GM23248 (cell line): ENCODE results near the gene NINL. TPM values are rescaled to one million over a fixed set of nuclear protein-coding genes. Genes with fewer than 3 reads are reported as not detected.

ENCODE experiments used
- DNase-seq: peaks from one replicate; pipeline ENCODE4 v3.0.0-alpha.2; 2015
- H2AFZ ChIP-seq: fragments of 200-600 bp; sonication (generic); 2 replicates; pipeline ENCODE4 v1.6.1; 2016; ENCODE audit warnings: antibody characterized with exemption
- H3F3A ChIP-seq: fragments of 200-600 bp; sonication (generic); 2 replicates; pipeline ENCODE4 v1.6.1; 2016; ENCODE audit warnings: mild to moderate bottlenecking, antibody characterized with exemption, mixed run types; ENCODE audit not compliant: insufficient read depth
- H3K27ac ChIP-seq: fragments of 200-600 bp; sonication (generic); 2 replicates; pipeline ENCODE4 v1.5.1; 2016; ENCODE audit warnings: mild to moderate bottlenecking
- H3K27me3 ChIP-seq: fragments of 200-600 bp; sonication (generic); replicated peaks from 2 replicates; pipeline ENCODE4 v1.6.1; 2016; ENCODE audit warnings: mild to moderate bottlenecking; ENCODE audit not compliant: insufficient read depth
- H3K36me3 ChIP-seq: fragments of 200-600 bp; sonication (generic); 2 replicates; pipeline ENCODE4 v1.6.1; 2016; ENCODE audit warnings: low read depth, mild to moderate bottlenecking
- H3K4me1 ChIP-seq: fragments of 200-600 bp; sonication (generic); 2 replicates; pipeline ENCODE4 v1.6.1; 2016; ENCODE audit warnings: mild to moderate bottlenecking; ENCODE audit not compliant: insufficient read depth
- H3K4me2 ChIP-seq: fragments of 200-600 bp; sonication (generic); one replicate; pipeline ENCODE4 v1.6.1; 2016; ENCODE audit warnings: mild to moderate bottlenecking; ENCODE audit not compliant: unreplicated experiment
- H3K4me3 ChIP-seq: fragments of 200-600 bp; sonication (generic); 2 replicates; pipeline ENCODE4 v1.5.1; 2016; ENCODE audit warnings: mild to moderate bottlenecking
- H3K79me2 ChIP-seq: fragments of 200-600 bp; sonication (generic); 2 replicates; pipeline ENCODE4 v1.6.1; 2016; ENCODE audit warnings: mild to moderate bottlenecking; ENCODE audit not compliant: insufficient read depth
- H3K9ac ChIP-seq: fragments of 200-600 bp; sonication (generic); 2 replicates; pipeline ENCODE4 v1.6.1; 2016; ENCODE audit warnings: mild to moderate bottlenecking
- H3K9me2 ChIP-seq: fragments of 200-600 bp; sonication (generic); 2 replicates; pipeline ENCODE4 v1.6.1; 2016; ENCODE audit warnings: mixed run types, mild to moderate bottlenecking, moderate library complexity; ENCODE audit not compliant: insufficient read depth
- H3K9me3 ChIP-seq: fragments of 200-600 bp; sonication (generic); one replicate; pipeline ENCODE4 v1.6.1; 2017; ENCODE audit warnings: low read depth
- H4K20me1 ChIP-seq: fragments of 200-600 bp; sonication (generic); 2 replicates; pipeline ENCODE4 v1.6.0; 2016; ENCODE audit not compliant: insufficient read depth
- EZH2 ChIP-seq: fragments of 200-600 bp; sonication (generic); IDR thresholded peaks from 2 replicates; pipeline ENCODE4 v1.6.1; 2018; ENCODE audit warnings: antibody characterized with exemption, mild to moderate bottlenecking; ENCODE audit not compliant: insufficient read depth, poor library complexity, severe bottlenecking
- EZH2phosphoT487 ChIP-seq: fragments of 200-600 bp; sonication (generic); IDR thresholded peaks from 2 replicates; pipeline ENCODE4 v1.6.1; 2018; ENCODE audit warnings: antibody characterized with exemption, moderate library complexity, mild to moderate bottlenecking, low read depth; ENCODE audit not compliant: insufficient read depth
- WGBS, 2 experiments: methylation state at CpG; one replicate each; pipeline ENCODE4 v1.1.6; 2015 to 2017; ENCODE audit warnings: low lambda C conversion rate in 2 of 2, low coverage in 1 of 2; ENCODE audit errors: missing lambda C conversion rate in 2 of 2; 5-methylcytosine and 5-hydroxymethylcytosine counted together
- in situ Hi-C: fragments of 300-500 bp; cut with MboI; formaldehyde crosslinking; loops from 2 replicates; pipeline ENCODE4 v1.15.0; 2020
- polyA plus RNA-seq: library from polyadenylated mRNA; unstranded; fragments of >200 nt; fragmentation: Nextera tagmentation; extraction: Ambion mirVana; gene quantifications from 2 replicates; pipeline ENCODE4 v1.2.1, GENCODE V29; 2016
- total RNA-seq: library from RNA; depleted of rRNA; stranded (reverse); fragments of >200 nt; shearing (Covaris generic); gene quantifications from 2 replicates; pipeline ENCODE4 v1.2.3, GENCODE V29; 2014

NINL gene
- total and polyA plus RNA-seq, 2 experiments from 2014 or later, result 1.9 to 3.4 TPM

- WGBS, 2 experiments, result 98 to 100% methylated on average over 2 of the region's 2 CpGs
- H3K27me3 ChIP-seq, result no peaks in the 10 kb centered on the region
- no peak overlapping the region for H2AFZ ChIP-seq
- no peaks in the 10 kb centered on the region for H3K9me2 ChIP-seq
- H3K4me2 ChIP-seq, result no peak overlapping the region
- no peaks in the 10 kb centered on the region for H3K36me3 ChIP-seq
- H3K79me2 ChIP-seq, result 0 out of 2 replicates have a peak, but pooled peaks cover 14% of the 10 kb centered on the region
- no peaks in the 10 kb centered on the region for H3K9me3 ChIP-seq
- DNase-seq, result no peak
- no peak overlapping the region for H3K4me3 ChIP-seq
- no peak overlapping the region for H3K27ac ChIP-seq
- H4K20me1 ChIP-seq, result no peaks in the 10 kb centered on the region
- peaks cover 9% of the 10 kb centered on the region for H3K4me1 ChIP-seq
- H3K9ac ChIP-seq, result no peak overlapping the region
- TF ChIP-seq EZH2 (no peak), EZH2phosphoT487 (no peak)
- in situ Hi-C loops, result no loop called here
- H3F3A ChIP-seq, result 0 out of 2 replicates have a peak, but pooled peaks cover 9% of the 10 kb centered on the region
Observed at GRCh38 chr20:25571817-25572216, 13.5 kb downstream of the NINL start.

GRCh38 chr20:25571240-25571639 lies 14.1 kb downstream of the NINL start:
- H2AFZ ChIP-seq, result no peak overlapping the region
- no peaks in the 10 kb centered on the region for H3K27me3 ChIP-seq
- in situ Hi-C loops, result no loop called here
- no peaks in the 10 kb centered on the region for H4K20me1 ChIP-seq
- 58 to 71% methylated on average over 2 of the region's 2 CpGs for WGBS, 2 experiments
- no peak overlapping the region for H3K9ac ChIP-seq
- H3F3A ChIP-seq, result 0 out of 2 replicates have a peak, but pooled peaks cover 9% of the 10 kb centered on the region
- no peak overlapping the region for H3K27ac ChIP-seq
- H3K9me3 ChIP-seq, result no peaks in the 10 kb centered on the region
- H3K4me1 ChIP-seq, result peaks cover 9% of the 10 kb centered on the region
- 0 out of 2 replicates have a peak, but pooled peaks cover 14% of the 10 kb centered on the region for H3K79me2 ChIP-seq
- no peak for DNase-seq
- no peak overlapping the region for H3K4me3 ChIP-seq
- TF ChIP-seq EZH2phosphoT487, result no peak
- TF ChIP-seq EZH2, result no peak
- H3K36me3 ChIP-seq, result no peaks in the 10 kb centered on the region
- H3K4me2 ChIP-seq, result no peak overlapping the region
- no peaks in the 10 kb centered on the region for H3K9me2 ChIP-seq

GRCh38 chr20:25570148-25570530 lies 15.2 kb downstream of the NINL start:
- Histone ChIP-seq H3K27me3 (no peaks in the 10 kb centered on the region), H2AFZ (no peak overlapping the region), H3K9ac (no peak overlapping the region), H4K20me1 (no peaks in the 10 kb centered on the region), H3K4me1 (peaks cover 9% of the 10 kb centered on the region), H3K9me3 (no peaks in the 10 kb centered on the region), H3K36me3 (no peaks in the 10 kb centered on the region), H3K4me3 (no peak overlapping the region), H3F3A (0 out of 2 replicates have a peak, but pooled peaks cover 9% of the 10 kb centered on the region), H3K9me2 (no peaks in the 10 kb centered on the region), H3K79me2 (0 out of 2 replicates have a peak, but pooled peaks cover 19% of the 10 kb centered on the region), H3K27ac (no peak overlapping the region), H3K4me2 (no peak overlapping the region)
- no peak for TF ChIP-seq EZH2
- no peak for TF ChIP-seq EZH2phosphoT487
- in situ Hi-C loops, result no loop called here
- WGBS, 2 experiments, result 96 to 98% methylated on average over 7 of the region's 7 CpGs
- no peak for DNase-seq

- no peaks in the 10 kb centered on the region for H3F3A ChIP-seq
- H3K79me2 ChIP-seq, result 0 out of 2 replicates have a peak, but pooled peaks cover 21% of the 10 kb centered on the region
- no peak overlapping the region for H3K4me2 ChIP-seq
- WGBS, 2 experiments, result 78 to 79% methylated on average over 2 of the region's 2 CpGs
- H3K9ac ChIP-seq, result no peak overlapping the region
- H2AFZ ChIP-seq, result no peak overlapping the region
- no peaks in the 10 kb centered on the region for H3K27me3 ChIP-seq
- no peaks in the 10 kb centered on the region for H4K20me1 ChIP-seq
- H3K9me2 ChIP-seq, result no peaks in the 10 kb centered on the region
- no peak for DNase-seq
- no peak overlapping the region for H3K4me3 ChIP-seq
- no peaks in the 10 kb centered on the region for H3K4me1 ChIP-seq
- no peaks in the 10 kb centered on the region for H3K9me3 ChIP-seq
- in situ Hi-C loops, result no loop called here
- H3K36me3 ChIP-seq, result no peaks in the 10 kb centered on the region
- no peak overlapping the region for H3K27ac ChIP-seq
- TF ChIP-seq EZH2phosphoT487 (no peak), EZH2 (no peak)
Observed at GRCh38 chr20:25567286-25567685, 18.0 kb downstream of the NINL start.

DNA sequence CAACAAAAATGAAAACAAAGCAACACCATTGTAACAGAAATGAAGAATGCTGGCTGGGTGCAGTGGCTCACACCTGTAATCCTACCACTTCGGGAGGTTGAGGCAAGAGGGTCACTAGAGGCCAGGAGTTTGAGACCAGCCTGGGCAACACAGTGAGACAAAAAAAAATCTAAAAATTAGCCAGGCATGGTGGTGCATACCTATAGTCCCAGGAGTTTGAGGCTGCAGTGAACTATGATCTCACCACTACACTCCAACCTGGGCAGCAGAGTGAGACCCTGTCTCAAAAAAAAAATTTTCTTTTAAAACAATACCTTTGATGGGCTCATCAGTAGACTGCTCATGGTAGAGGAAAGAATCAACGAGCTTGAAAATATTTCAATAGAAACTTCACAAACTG lies 18.5 kb downstream of the NINL start:
- Histone ChIP-seq H3K36me3 (no peaks in the 10 kb centered on the region), H3K9me2 (no peaks in the 10 kb centered on the region), H4K20me1 (no peaks in the 10 kb centered on the region), H2AFZ (no peak overlapping the region), H3K4me3 (no peak overlapping the region), H3K79me2 (0 out of 2 replicates have a peak, but pooled peaks cover 19% of the 10 kb centered on the region), H3F3A (no peaks in the 10 kb centered on the region), H3K9ac (no peak overlapping the region), H3K9me3 (no peaks in the 10 kb centered on the region), H3K4me1 (no peaks in the 10 kb centered on the region), H3K27ac (no peak overlapping the region), H3K4me2 (no peak overlapping the region), H3K27me3 (no peaks in the 10 kb centered on the region)
- in situ Hi-C loops, result no loop called here
- WGBS, 2 experiments, result 72 to 80% methylated on average over 2 of the region's 2 CpGs
- no peak for TF ChIP-seq EZH2
- TF ChIP-seq EZH2phosphoT487, result no peak
- DNase-seq, result no peak
